Upper lobe of left lung (tissue), 6 donors: Measurements from ENCODE around the gene CDC25C. TPM values are rescaled to one million over a fixed set of nuclear protein-coding genes. Genes with fewer than 3 reads are reported as not detected.

Experiments used
- ATAC-seq, 2 donors: fragments of 200-7000 bp; cut with Tn5 transposase; one replicate each; pipeline ENCODE4 v1.9.1; 2022; ENCODE audit warnings: mild to moderate bottlenecking in 2 of 2, moderate library complexity in 2 of 2; ENCODE audit not compliant: low FRiP score in 2 of 2
- DNase-seq, 2 donors: peaks; one replicate each; pipeline ENCODE4 v3.0.0-alpha.2; 2019 to 2020
- H3K27ac ChIP-seq, 4 donors: fragments of 200-600 bp; sonication (generic); one replicate each; pipeline ENCODE4 v1.5.1; 2016 to 2019
- H3K27me3 ChIP-seq, 4 donors: fragments of 200-600 bp; sonication (generic); one replicate each; pipeline ENCODE4 v1.5.1; 2017 to 2019
- H3K36me3 ChIP-seq, 4 donors: fragments of 200-600 bp; sonication (generic); one replicate each; pipeline ENCODE4 v1.5.1; 2016 to 2019
- H3K4me1 ChIP-seq, 4 donors: fragments of 200-600 bp; sonication (generic); one replicate each; pipeline ENCODE4 v1.5.1; 2018 to 2019
- H3K4me3 ChIP-seq, 4 donors: fragments of 200-600 bp; sonication (generic); one replicate each; pipeline ENCODE4 v1.5.1; 2017 to 2019; ENCODE audit warnings: mild to moderate bottlenecking in 2 of 4, moderate library complexity in 1 of 4
- H3K9me3 ChIP-seq, 4 donors: fragments of 200-600 bp; sonication (generic); one replicate each; pipeline ENCODE4 v1.5.1; 2018 to 2019
- EP300 ChIP-seq, 4 donors: sonication (generic); formaldehyde crosslinking; IDR thresholded peaks; one replicate each; pipeline ENCODE4 v1.5.1; 2017; ENCODE audit warnings: antibody characterized with exemption in 4 of 4, control low read depth in 2 of 4
- POLR2A ChIP-seq, 4 donors: fragments of 450-650 bp; IDR thresholded peaks; one replicate each; pipeline ENCODE4 v1.5.1; 2016 to 2017; ENCODE audit warnings: antibody characterized with exemption in 4 of 4, mild to moderate bottlenecking in 2 of 4
- POLR2AphosphoS5 ChIP-seq, 2 donors: sonication (generic); formaldehyde crosslinking; IDR thresholded peaks; one replicate each; pipeline ENCODE4 v1.5.1; 2017; ENCODE audit warnings: antibody characterized with exemption in 2 of 2
- WGBS, 2 donors: methylation state at CpG; one replicate each; pipeline ENCODE4 v1.1.5; 2017 to 2018; 5-methylcytosine and 5-hydroxymethylcytosine counted together
- total RNA-seq, 6 donors: library from RNA; depleted of rRNA in 4 of 6; stranded (reverse); fragments of >200 nt in 4 of 6; gene quantifications; one replicate each; pipeline versions ENCODE4 v1.1.0 to v1.2.1, GENCODE V29; 2016 to 2021
- TF ChIP-seq, protein P1 (sequence below), 6 experiments: fragments of 450-650 bp in 4 of 6; fragments of 200-600 bp in 2 of 6; sonication (generic) in 2 of 6; IDR thresholded peaks; one replicate each; pipeline ENCODE4 v1.5.1; 2016 to 2019; ENCODE audit warnings: antibody characterized with exemption in 6 of 6
- donor health status: DM: no; HTN: no; CAD: no; lungs with moderate emphysema.
- donor health status: DM: no; HTN: yes; CAD: no; lungs with severe emphysema.

The CDC25C gene
- total RNA-seq, 6 donors from 2014 or later = 0.37 to 0.67 (median 0.54) TPM; not detected in 2

DNA sequence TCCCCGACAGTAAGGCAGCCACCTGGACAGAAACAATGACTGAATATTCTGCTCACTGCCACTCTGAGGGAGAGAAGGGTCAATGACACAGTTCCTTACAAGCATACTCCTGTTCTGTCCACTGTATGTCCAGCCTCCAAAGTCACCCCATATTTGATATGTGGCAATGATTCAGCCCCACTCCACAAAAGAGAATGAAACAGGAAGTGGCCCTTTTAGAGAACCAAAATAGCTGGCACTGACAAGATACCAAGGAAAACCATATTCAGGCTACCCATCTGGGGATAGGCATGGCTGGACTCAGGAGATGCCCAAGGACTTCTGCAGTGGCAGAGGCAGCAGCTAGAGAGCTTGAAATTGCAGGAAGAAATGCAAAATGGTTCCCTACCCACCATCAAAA lies 44.4 kb downstream of the CDC25C start:
- H3K4me3 ChIP-seq = no peak overlapping the region
- no peaks in the 10 kb centered on the region for H3K27me3 ChIP-seq
- no peak for ATAC-seq
- no peaks in the 10 kb centered on the region for H3K9me3 ChIP-seq
- TF ChIP-seq, protein P1, sequence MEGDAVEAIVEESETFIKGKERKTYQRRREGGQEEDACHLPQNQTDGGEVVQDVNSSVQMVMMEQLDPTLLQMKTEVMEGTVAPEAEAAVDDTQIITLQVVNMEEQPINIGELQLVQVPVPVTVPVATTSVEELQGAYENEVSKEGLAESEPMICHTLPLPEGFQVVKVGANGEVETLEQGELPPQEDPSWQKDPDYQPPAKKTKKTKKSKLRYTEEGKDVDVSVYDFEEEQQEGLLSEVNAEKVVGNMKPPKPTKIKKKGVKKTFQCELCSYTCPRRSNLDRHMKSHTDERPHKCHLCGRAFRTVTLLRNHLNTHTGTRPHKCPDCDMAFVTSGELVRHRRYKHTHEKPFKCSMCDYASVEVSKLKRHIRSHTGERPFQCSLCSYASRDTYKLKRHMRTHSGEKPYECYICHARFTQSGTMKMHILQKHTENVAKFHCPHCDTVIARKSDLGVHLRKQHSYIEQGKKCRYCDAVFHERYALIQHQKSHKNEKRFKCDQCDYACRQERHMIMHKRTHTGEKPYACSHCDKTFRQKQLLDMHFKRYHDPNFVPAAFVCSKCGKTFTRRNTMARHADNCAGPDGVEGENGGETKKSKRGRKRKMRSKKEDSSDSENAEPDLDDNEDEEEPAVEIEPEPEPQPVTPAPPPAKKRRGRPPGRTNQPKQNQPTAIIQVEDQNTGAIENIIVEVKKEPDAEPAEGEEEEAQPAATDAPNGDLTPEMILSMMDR (IDR thresholded peaks at IDR 0.05) = no peak
- no peak for TF ChIP-seq POLR2AphosphoS5 (IDR thresholded peaks at IDR 0.05)
- TF ChIP-seq EP300 (IDR thresholded peaks at IDR 0.05) = no peak
- TF ChIP-seq POLR2A (IDR thresholded peaks at IDR 0.05) = no peak
- 100% methylated on average over 1 of the region's 1 CpG for WGBS, 2 donors
- no peak for DNase-seq
- no peak overlapping the region for H3K27ac ChIP-seq
- H3K4me1 ChIP-seq = peaks cover 0 to 3% (median 0%) of the 10 kb centered on the region in 4 donors
- no peaks in the 10 kb centered on the region for H3K36me3 ChIP-seq

DNA sequence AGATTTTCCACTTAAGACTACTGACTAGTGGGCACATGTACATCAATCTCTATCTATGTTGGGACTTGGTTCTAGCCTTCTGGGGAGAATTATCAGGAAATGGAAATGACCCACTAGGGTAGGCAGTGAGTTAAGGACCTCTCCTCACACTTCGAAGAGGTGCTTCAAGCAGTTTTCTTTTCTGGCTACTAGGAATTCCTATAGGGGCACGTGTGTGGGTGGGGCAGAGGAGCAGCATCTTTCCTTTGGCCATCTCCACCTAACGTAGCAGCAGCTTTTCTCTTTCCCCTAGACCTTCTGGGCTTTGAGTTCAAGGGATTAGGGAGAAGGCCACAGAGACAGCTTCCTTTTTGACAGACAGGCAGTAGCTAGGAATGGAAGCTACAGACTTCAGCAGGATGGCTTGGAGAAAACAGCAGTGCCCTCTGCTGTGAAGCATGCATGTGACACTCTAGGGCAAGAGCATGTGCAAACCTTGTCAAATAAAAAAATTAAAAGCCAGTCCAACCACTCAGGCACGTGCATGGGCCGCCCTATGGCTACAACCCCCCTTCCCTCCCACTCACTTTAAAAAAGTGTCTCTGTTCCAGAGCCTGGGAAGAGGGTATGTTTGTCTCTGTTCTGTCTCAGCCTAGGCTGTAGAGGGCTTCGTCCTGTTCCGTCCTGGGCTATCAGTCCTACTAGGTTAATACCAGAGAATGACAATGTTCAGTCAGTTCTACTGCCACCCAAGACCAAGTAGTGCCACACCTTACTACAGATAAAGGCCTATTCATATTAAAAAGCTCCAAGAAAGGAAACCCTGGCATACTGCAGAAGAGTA lies 48.5 kb downstream of the CDC25C start:
- Histone ChIP-seq H3K27me3 (no peaks in the 10 kb centered on the region), H3K4me3 (no peak overlapping the region), H3K36me3 (no peaks in the 10 kb centered on the region), H3K9me3 (no peaks in the 10 kb centered on the region), H3K4me1 (peaks cover 0 to 3% (median 0%) of the 10 kb centered on the region in 4 donors), H3K27ac (no peak overlapping the region)
- TF ChIP-seq, protein P1 (IDR thresholded peaks at IDR 0.05) = peak in 4 of 6 experiments; percentile 35 to 54 (median 46)
- TF ChIP-seq POLR2AphosphoS5 (IDR thresholded peaks at IDR 0.05) = no peak
- no peak for TF ChIP-seq EP300 (IDR thresholded peaks at IDR 0.05)
- DNase-seq = peak in 1 of 2 donors; percentile 67
- 62 to 67% methylated on average over 7 of the region's 7 CpGs for WGBS, 2 donors
- peak; percentile 63 to 82 for ATAC-seq

DNA sequence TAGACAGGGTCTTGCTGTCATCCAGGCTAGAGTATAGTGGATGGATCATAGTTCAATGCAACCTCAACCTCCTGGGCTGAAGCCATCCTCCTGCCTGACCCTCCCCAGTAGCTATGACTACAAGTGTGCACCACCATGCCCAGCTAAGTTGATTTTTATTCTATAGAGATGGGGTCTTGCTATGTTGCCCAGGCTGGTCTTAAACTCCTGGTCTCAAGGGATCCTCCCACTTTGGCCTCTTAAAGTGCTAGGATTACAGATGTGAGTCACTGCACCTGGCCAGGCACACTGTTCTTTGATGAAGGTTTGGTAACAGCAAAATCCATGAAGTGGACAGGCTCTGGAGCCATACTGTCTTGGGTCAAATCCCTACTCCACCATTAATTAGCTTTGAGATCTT lies 50.7 kb downstream of the CDC25C start:
- Histone ChIP-seq H3K4me1 (peaks cover 0 to 6% (median 3%) of the 10 kb centered on the region in 4 donors), H3K27ac (no peak overlapping the region), H3K4me3 (no peak overlapping the region), H3K36me3 (no peaks in the 10 kb centered on the region), H3K27me3 (no peaks in the 10 kb centered on the region), H3K9me3 (no peaks in the 10 kb centered on the region)
- TF ChIP-seq POLR2A (IDR thresholded peaks at IDR 0.05) (no peak), POLR2AphosphoS5 (IDR thresholded peaks at IDR 0.05) (no peak), EP300 (IDR thresholded peaks at IDR 0.05) (no peak)
- TF ChIP-seq, protein P1 (IDR thresholded peaks at IDR 0.05) = no peak
- DNase-seq = no peak
- ATAC-seq = no peak

DNA sequence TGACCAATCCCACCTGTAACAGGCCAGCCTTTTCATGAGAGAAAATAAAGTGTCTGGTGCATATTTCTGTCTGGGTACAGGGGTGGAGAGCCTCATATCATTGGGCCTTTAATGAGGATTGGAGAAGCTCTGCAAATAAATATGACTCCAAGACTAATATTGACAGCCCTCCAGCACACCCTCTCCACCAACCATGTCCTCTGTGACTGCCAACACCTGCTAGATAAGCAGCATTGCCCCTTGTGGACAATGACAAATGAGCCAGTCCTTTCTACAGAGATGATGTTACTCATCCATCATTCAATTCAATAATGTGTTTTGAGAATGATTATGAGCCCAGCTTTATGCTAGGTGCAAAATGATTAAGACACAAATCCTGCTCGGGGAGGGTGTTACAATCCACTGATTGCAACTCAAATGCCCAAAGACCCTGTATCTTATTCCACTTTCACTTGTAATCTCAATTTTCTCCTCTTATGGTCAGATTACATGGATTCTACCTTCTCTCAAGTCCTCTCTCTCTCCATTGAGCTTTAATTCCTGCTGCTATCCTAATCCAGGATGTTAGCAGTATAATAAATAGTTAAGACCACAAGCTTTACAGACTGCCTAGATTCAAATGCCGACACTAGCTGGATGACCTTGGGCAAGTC lies 55.1 kb downstream of the CDC25C start:
- DNase-seq = no peak
- TF ChIP-seq POLR2A (IDR thresholded peaks at IDR 0.05) (no peak), EP300 (IDR thresholded peaks at IDR 0.05) (no peak), POLR2AphosphoS5 (IDR thresholded peaks at IDR 0.05) (no peak)
- TF ChIP-seq, protein P1 (IDR thresholded peaks at IDR 0.05) = no peak
- peaks cover 0 to 7% (median 3%) of the 10 kb centered on the region in 4 donors for H3K27me3 ChIP-seq
- no peak overlapping the region for H3K4me3 ChIP-seq
- H3K9me3 ChIP-seq = no peaks in the 10 kb centered on the region
- H3K4me1 ChIP-seq = peaks cover 7 to 20% (median 14%) of the 10 kb centered on the region in 4 donors
- no peak for ATAC-seq
- H3K36me3 ChIP-seq = no peaks in the 10 kb centered on the region
- 65 to 68% methylated on average over 2 of the region's 2 CpGs for WGBS, 2 donors
- H3K27ac ChIP-seq = no peak overlapping the region
